Measurements from ENCODE around the gene GABPA.
"Not testable (repeated sequence)": the region's sequence is repeated elsewhere in the genome, so short reads cannot be mapped to it uniquely, and the experiment has no call there.

GABPA gene

DNA sequence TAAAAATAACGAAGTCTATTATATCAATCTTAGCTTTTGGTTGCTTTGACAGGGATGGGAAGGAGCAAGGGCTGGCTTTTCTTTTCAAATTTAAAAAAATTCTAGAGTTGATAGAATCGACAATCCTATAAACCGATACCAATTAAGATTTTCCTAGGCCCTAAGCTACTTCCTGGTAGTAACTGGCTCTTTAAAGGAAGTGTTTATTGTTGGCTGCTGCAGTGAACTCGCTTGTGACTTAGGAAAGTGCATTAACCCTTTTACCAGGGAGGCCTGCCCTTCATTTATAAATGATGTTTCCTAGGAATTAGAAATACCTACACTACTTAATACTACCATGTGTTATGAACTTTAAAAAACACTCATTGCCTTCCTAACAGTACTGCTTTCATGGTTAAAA is 33.2 kb upstream of the GABPA start:
- H3K4me3 ChIP-seq (replicated peaks; ENCODE audit: low read depth, low read length): no peak overlapping the region
- no peak for DNase-seq (ENCODE audit: extremely low read depth, low read depth)
- no peak for TF ChIP-seq CTCF (IDR thresholded peaks at IDR 0.05; ENCODE audit: low read depth, low read length, missing control alignments)

- H3K4me3 ChIP-seq (replicated peaks; ENCODE audit: low read depth, low read length): no peak overlapping the region
- TF ChIP-seq CTCF (IDR thresholded peaks at IDR 0.05; ENCODE audit: low read depth, low read length, missing control alignments): peak; percentile 72
- peak; percentile 14 for DNase-seq (ENCODE audit: extremely low read depth, low read depth)
Observed at GRCh38 chr21:25708467-25709065, 26.2 kb upstream of the GABPA start.

- no peak overlapping the region for H3K4me3 ChIP-seq (replicated peaks; ENCODE audit: low read depth, low read length)
- DNase-seq (ENCODE audit: extremely low read depth, low read depth): no peak
- TF ChIP-seq CTCF (IDR thresholded peaks at IDR 0.05; ENCODE audit: low read depth, low read length, missing control alignments): no peak
Observed at GRCh38 chr21:25709684-25710265, 25.0 kb upstream of the GABPA start.

GRCh38 chr21:25710550-25710949 is 24.2 kb upstream of the GABPA start:
- no peak for DNase-seq (ENCODE audit: extremely low read depth, low read depth)
- H3K4me3 ChIP-seq (replicated peaks; ENCODE audit: low read depth, low read length): no peak overlapping the region
- no peak for TF ChIP-seq CTCF (IDR thresholded peaks at IDR 0.05; ENCODE audit: low read depth, low read length, missing control alignments)

GRCh38 chr21:25714066-25714465 is 20.7 kb upstream of the GABPA start:
- not testable (repeated sequence) for DNase-seq (ENCODE audit: extremely low read depth, low read depth); H3K4me3 ChIP-seq (replicated peaks; ENCODE audit: low read depth, low read length)

DNA sequence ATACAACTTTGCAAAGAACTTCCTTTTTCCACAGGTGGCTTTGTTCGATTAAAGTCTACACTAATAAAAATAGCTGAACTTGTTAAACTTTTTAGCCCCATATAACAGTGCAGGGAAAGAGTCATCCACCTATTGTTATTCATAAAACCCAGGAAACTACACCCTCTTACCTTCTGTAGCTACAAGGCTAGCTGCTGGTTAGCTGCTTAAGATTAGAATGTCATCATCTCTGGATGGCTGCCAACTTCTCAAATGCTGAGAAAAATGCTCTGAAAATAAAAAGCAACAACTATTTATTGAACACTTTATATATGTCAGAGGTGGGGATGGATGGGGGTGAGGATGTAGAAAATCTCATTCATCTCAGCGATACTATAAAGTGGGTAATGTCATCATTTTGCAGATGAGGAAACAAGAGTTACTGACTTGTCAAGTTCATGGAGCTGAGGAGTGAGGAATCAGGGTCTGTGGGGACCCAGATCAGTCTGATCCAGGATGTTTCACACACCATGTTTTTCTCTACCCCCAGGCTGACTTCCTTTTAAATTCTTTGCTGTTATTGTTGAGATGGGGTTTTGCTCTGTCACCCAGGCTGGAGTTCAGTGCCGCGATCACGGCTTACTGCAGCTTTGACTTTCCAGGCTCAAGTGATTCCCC is 17.2 kb upstream of the GABPA start:
- DNase-seq (ENCODE audit: extremely low read depth, low read depth): no peak
- no peak for TF ChIP-seq CTCF (IDR thresholded peaks at IDR 0.05; ENCODE audit: low read depth, low read length, missing control alignments)
- H3K4me3 ChIP-seq (replicated peaks; ENCODE audit: low read depth, low read length): no peak overlapping the region

DNA sequence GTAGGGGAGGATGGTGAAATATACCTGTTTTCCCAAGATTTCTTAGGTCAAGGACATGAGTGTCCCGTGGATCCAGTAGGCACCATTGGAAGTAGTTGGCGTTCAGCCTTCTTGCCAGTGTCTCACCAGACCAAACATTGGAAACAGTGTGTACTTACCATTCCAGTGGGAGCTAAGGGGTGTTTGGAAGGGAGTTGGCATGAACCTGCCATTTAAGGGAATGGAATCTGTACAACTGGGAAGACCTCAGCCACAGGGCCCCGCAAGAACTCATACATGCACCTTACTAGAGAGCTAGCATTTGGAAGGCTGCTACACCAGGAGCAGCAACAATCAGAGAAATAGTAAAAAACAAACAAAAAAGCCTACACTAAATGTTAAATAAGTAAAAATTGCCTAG is 12.8 kb upstream of the GABPA start:
- no peak for TF ChIP-seq CTCF (IDR thresholded peaks at IDR 0.05; ENCODE audit: low read depth, low read length, missing control alignments)
- DNase-seq (ENCODE audit: extremely low read depth, low read depth): no peak
- H3K4me3 ChIP-seq (replicated peaks; ENCODE audit: low read depth, low read length): no peak overlapping the region

Data from HFF-Myc (cell line).